Measurements from ENCODE around the gene HHIPL1. TPM values are rescaled to one million over a fixed set of nuclear protein-coding genes. Genes with fewer than 3 reads are reported as not detected.

HHIPL1 gene
- polyA plus RNA-seq, 2 donors, result 0.14 to 0.28 TPM

DNA sequence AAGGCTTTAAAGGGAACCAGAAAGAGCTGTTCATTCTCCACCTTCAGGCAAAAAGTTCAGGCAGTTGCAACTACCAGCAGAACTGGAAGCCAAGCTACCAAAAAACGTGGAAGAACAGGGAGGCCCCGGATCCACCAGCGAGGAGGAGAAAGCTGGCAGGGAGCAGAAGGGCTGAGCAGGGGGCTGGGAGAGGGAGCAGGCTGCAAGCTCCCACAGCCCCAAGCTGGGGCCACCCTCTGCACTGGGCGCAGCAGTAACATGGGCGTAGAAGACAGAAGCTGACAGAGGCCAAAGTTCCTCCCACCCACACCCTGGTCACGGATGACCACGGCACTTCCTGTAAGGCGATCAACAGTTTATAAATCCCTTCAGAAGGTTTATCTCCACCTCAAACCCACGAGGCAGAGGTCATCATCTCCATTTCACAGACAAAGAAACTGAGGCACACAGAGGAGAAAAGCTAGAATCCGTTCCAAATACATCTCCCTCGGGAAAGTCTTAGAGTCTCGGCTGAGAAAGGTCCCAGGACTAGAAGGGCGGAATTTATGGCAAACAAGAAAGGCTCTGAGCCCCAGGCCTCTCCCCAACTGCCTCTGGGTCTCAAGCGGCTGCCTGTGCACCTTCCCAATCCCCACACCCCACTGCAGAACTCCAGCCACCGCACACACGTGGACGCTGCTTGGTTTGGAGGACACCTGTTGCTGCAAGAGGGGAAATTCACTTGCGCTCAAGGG, 42.7 kb upstream of the HHIPL1 start:
- Histone ChIP-seq H3K4me1 (ENCODE audit: control insufficient read depth in 2 of 2, insufficient read depth in 2 of 2, low read length in 1 of 2) (peaks cover 4 to 30% of the 10 kb centered on the region in 2 donors), H3K27me3 (ENCODE audit: control insufficient read depth in 1 of 2, insufficient read depth in 2 of 2, low read length in 2 of 2) (no peaks in the 10 kb centered on the region), H3K27ac (ENCODE audit: low read depth in 2 of 2, low read length in 1 of 2) (peak overlapping the region; percentile 47 to 79), H3K36me3 (ENCODE audit: control insufficient read depth in 2 of 2, insufficient read depth in 2 of 2, low read length in 1 of 2) (peaks cover 0 to 2% of the 10 kb centered on the region in 2 donors), H3K4me3 (ENCODE audit: low read depth in 1 of 2, low read length in 2 of 2) (peak overlapping the region; percentile 64 to 69), H3K9me3 (ENCODE audit: control insufficient read depth in 2 of 2, insufficient read depth in 1 of 2, low read depth in 1 of 2, low read length in 1 of 2) (no peaks in the 10 kb centered on the region)
- 25 to 30% methylated on average over 18 of the region's 18 CpGs for WGBS, 2 donors

DNA sequence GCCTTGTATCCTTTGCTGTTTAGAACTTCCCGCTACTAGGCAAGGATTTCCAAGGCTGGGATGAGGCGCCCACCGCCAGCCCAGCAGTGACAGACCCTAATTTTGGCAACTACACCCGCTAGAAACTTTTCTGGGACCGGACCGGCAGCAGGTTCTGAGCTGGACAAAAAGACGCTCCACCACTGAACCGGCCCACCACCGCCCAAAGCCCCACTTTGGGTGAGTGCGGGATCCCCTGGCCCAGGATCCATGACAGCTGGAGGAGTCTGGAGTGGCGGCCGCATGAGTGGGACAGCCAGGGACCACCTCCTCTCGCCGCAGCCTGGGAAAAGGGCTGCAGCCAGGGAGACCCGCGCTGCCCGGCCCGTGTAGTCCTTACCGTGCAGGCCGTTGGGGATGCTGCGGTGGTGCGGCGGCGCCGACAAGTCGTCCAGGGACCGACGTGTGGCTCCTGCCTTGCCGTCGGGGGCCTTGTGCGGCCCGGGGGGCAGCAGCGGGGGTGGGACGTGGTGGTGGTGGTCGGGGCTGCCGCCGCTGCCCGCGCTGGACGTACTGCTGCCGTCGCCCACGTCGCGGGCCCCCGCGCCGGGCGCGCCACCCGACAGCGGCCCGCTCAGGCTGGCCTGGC, 42.0 kb upstream of the HHIPL1 start:
- Histone ChIP-seq H3K9me3 (ENCODE audit: control insufficient read depth in 2 of 2, insufficient read depth in 1 of 2, low read depth in 1 of 2, low read length in 1 of 2) (no peaks in the 10 kb centered on the region), H3K36me3 (ENCODE audit: control insufficient read depth in 2 of 2, insufficient read depth in 2 of 2, low read length in 1 of 2) (peaks cover 0 to 2% of the 10 kb centered on the region in 2 donors), H3K4me3 (ENCODE audit: low read depth in 1 of 2, low read length in 2 of 2) (peak overlapping the region; percentile 64 to 69), H3K4me1 (ENCODE audit: control insufficient read depth in 2 of 2, insufficient read depth in 2 of 2, low read length in 1 of 2) (peaks cover 4 to 29% of the 10 kb centered on the region in 2 donors), H3K27me3 (ENCODE audit: control insufficient read depth in 1 of 2, insufficient read depth in 2 of 2, low read length in 2 of 2) (no peaks in the 10 kb centered on the region), H3K27ac (ENCODE audit: low read depth in 2 of 2, low read length in 1 of 2) (peak overlapping the region; percentile 47 to 79)
- 30 to 47% methylated on average over 40 to 53 of the region's 53 CpGs for WGBS, 2 donors

DNA sequence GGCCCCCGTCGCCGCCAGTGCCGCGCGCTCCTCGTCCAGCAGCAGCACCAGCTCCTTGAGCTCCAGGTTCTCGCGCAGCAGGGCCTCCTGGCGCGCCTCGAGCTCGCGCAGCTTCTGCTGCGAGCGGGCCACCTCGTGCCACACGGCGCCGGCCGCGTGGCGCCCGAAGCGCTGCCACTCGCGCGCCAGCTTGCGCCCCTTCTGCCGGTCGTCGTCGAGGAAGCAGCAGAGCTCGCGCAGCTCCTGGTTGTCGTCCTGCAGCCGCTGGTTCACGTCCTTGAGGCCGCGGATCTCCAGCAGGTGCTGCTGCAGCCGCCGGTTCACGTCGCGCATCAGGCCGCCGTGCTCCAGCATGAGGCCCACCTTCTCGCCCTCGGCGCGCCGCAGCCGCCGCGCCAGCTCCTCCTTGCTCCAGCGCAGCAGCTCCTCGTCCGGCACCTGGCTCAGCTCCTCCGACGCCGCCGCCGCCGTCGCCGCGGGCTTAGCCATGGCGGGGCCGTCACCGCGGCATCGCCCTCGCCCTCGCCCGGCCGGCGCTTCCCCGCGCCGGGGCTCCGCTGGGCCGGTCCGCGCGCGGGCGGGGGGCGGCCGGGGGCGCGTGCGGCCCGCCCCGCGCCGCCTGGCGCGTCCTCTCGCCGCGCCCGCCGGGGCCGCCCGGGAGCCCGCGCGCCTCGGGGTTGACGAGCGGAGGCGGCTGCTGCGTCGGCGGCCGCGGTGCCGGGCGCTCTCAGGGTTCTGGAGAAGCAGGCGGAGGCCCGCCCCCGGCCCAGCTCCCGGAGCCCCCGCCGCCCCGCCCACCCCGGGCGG, 41.3 kb upstream of the HHIPL1 start, which contains the start of gene CCDC85C:
Gene CCDC85C (minus strand): TSS at position 737 of the 807 bp plus-strand sequence. CDS start 248 bp downstream, at position 489.
- Histone ChIP-seq H3K27ac (ENCODE audit: low read depth in 2 of 2, low read length in 1 of 2) (peak within 1 kb of the TSS; percentile 92 to 96), H3K9me3 (ENCODE audit: control insufficient read depth in 2 of 2, insufficient read depth in 1 of 2, low read depth in 1 of 2, low read length in 1 of 2) (no peaks in the 10 kb centered on the region), H3K27me3 (ENCODE audit: control insufficient read depth in 1 of 2, insufficient read depth in 2 of 2, low read length in 2 of 2) (no peaks in the 10 kb centered on the region), H3K4me3 (ENCODE audit: low read depth in 1 of 2, low read length in 2 of 2) (peak within 1 kb of the TSS; percentile 69), H3K4me1 (ENCODE audit: control insufficient read depth in 2 of 2, insufficient read depth in 2 of 2, low read length in 1 of 2) (peaks cover 4 to 27% of the 10 kb centered on the region in 2 donors), H3K36me3 (ENCODE audit: control insufficient read depth in 2 of 2, insufficient read depth in 2 of 2, low read length in 1 of 2) (peaks cover 0 to 2% of the 10 kb centered on the region in 2 donors)
- WGBS, 2 donors, result 4 to 7% methylated on average over 60 to 128 of the region's 128 CpGs

DNA sequence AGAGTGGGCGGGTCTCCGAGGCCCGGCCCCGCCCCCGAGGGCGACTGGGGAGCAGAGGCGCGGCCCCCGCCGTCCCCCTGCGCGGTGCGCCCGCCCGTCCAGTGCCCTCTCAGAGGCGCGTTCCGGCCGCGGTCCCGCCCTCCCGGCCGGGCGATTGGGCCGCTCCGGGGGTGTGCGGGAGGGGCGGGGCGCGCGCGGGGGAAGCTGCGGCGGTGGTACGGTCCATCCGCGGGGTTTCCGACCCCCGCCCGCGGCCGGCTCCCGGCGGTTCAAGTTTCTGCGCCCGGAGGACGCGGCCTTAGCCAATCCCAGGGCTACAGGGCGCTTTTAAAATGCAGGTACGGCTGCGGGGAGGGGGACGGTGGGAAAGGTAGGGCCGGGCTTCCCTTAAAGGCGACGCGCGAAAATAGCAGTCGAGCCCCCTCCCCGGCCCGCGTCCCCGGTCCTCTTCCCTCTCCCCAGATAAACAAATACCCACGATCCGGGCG, 40.6 kb upstream of the HHIPL1 start:
- 0 to 1% methylated on average over 20 to 65 of the region's 65 CpGs for WGBS, 2 donors
- peak overlapping the region; percentile 68 to 69 for H3K4me3 ChIP-seq (ENCODE audit: low read depth in 1 of 2, low read length in 2 of 2)
- H3K27me3 ChIP-seq (ENCODE audit: control insufficient read depth in 1 of 2, insufficient read depth in 2 of 2, low read length in 2 of 2), result no peaks in the 10 kb centered on the region
- H3K4me1 ChIP-seq (ENCODE audit: control insufficient read depth in 2 of 2, insufficient read depth in 2 of 2, low read length in 1 of 2), result peaks cover 4 to 27% of the 10 kb centered on the region in 2 donors
- H3K9me3 ChIP-seq (ENCODE audit: control insufficient read depth in 2 of 2, insufficient read depth in 1 of 2, low read depth in 1 of 2, low read length in 1 of 2), result no peaks in the 10 kb centered on the region
- peaks cover 0 to 2% of the 10 kb centered on the region in 2 donors for H3K36me3 ChIP-seq (ENCODE audit: control insufficient read depth in 2 of 2, insufficient read depth in 2 of 2, low read length in 1 of 2)
- peak overlapping the region; percentile 92 to 96 for H3K27ac ChIP-seq (ENCODE audit: low read depth in 2 of 2, low read length in 1 of 2)

DNA sequence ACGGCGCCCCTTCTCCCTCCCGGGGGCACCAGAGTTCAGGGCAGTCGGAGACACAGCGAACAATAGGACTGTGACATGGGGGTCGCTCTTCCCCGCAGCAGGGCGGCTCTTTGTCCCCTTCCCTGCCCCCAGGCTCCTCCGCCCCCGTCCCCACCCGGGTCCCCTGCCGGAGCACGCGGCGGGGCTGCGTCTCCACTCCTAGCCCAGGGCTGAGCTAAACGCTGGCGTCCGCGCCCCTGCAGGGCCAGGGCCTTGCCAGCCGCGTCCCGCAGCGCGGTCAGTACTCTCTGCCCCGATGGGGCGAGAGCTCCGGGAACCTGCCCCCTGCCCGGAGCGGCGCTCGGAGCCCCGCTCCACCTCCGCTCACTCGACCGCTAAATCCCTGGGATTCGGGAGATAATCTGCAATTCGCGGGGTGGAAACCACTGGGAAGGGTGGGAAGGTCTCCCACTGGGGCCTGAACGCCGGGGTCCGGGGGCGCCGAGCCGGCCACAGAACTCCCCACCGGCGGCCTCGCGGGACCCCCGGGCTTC, 40.1 kb upstream of the HHIPL1 start:
- peaks cover 4 to 26% of the 10 kb centered on the region in 2 donors for H3K4me1 ChIP-seq (ENCODE audit: control insufficient read depth in 2 of 2, insufficient read depth in 2 of 2, low read length in 1 of 2)
- H3K27ac ChIP-seq (ENCODE audit: low read depth in 2 of 2, low read length in 1 of 2), result peak overlapping the region; percentile 92 to 96
- peak overlapping the region; percentile 68 to 69 for H3K4me3 ChIP-seq (ENCODE audit: low read depth in 1 of 2, low read length in 2 of 2)
- 0 to 1% methylated on average over 37 to 50 of the region's 50 CpGs for WGBS, 2 donors
- no peaks in the 10 kb centered on the region for H3K27me3 ChIP-seq (ENCODE audit: control insufficient read depth in 1 of 2, insufficient read depth in 2 of 2, low read length in 2 of 2)
- H3K36me3 ChIP-seq (ENCODE audit: control insufficient read depth in 2 of 2, insufficient read depth in 2 of 2, low read length in 1 of 2), result peaks cover 0 to 2% of the 10 kb centered on the region in 2 donors
- no peaks in the 10 kb centered on the region for H3K9me3 ChIP-seq (ENCODE audit: control insufficient read depth in 2 of 2, insufficient read depth in 1 of 2, low read depth in 1 of 2, low read length in 1 of 2)

DNA sequence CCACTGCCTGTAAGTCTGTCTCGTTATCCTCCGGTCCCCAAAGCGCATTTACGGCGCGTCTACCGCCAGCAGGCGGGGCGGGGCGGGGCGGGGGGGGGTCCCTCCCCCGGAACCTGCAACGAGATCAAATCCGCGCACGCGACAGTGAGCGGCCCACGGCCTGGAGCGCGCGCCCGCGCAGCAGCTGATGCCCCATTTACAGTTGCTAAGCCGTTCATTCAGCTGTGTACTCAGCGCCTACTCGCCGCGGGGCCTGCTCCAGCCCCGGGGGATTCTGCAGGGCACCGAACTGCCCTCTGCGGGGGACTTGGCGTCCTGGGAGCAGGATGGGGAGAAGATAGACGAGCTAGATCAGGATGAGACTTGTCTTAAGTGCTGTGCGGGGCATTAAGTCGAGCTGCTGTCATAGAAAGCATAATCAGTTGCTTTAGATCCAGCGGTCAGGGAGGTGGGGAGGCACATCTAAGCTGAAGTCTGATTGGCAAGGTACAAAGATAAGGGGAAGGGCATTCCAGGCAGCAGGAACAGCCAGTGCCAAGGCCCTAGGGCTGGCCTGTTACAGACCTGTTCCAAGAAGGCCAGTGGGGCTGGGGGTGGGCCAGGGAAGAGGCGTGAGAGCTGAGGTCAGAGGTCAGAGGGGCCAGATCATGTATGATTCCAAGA, 39.5 kb upstream of the HHIPL1 start:
- H3K36me3 ChIP-seq (ENCODE audit: control insufficient read depth in 2 of 2, insufficient read depth in 2 of 2, low read length in 1 of 2), result no peaks in the 10 kb centered on the region
- no peaks in the 10 kb centered on the region for H3K9me3 ChIP-seq (ENCODE audit: control insufficient read depth in 2 of 2, insufficient read depth in 1 of 2, low read depth in 1 of 2, low read length in 1 of 2)
- peaks cover 4 to 22% of the 10 kb centered on the region in 2 donors for H3K4me1 ChIP-seq (ENCODE audit: control insufficient read depth in 2 of 2, insufficient read depth in 2 of 2, low read length in 1 of 2)
- peak overlapping the region; percentile 92 to 96 for H3K27ac ChIP-seq (ENCODE audit: low read depth in 2 of 2, low read length in 1 of 2)
- H3K4me3 ChIP-seq (ENCODE audit: low read depth in 1 of 2, low read length in 2 of 2), result peak overlapping the region; percentile 68 to 69
- 2 to 4% methylated on average over 33 to 38 of the region's 38 CpGs for WGBS, 2 donors
- H3K27me3 ChIP-seq (ENCODE audit: control insufficient read depth in 1 of 2, insufficient read depth in 2 of 2, low read length in 2 of 2), result no peaks in the 10 kb centered on the region

DNA sequence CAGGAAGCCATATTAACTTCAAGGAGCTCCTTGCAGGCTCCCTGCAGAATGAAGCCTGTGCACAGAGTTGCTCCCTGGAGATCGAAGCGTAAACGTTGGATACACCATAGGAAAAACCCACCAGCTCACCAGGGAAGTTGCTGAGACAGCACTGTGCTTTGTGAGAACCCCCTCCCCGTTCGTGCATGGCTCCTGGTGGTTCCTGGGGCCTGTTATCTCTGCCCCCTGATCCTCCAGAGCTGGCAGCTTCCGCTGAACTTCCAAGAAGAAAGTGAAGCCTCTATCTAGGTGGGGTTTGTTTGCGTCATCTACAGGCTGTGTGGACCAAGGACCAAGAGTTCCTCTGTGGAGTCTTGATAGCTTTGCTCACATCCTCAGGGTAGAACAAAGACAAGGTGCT, 38.6 kb upstream of the HHIPL1 start:
- 72 to 88% methylated on average over 7 of the region's 7 CpGs for WGBS, 2 donors
- H3K9me3 ChIP-seq (ENCODE audit: control insufficient read depth in 2 of 2, insufficient read depth in 1 of 2, low read depth in 1 of 2, low read length in 1 of 2), result no peaks in the 10 kb centered on the region
- no peak overlapping the region for H3K4me3 ChIP-seq (ENCODE audit: low read depth in 1 of 2, low read length in 2 of 2)
- H3K36me3 ChIP-seq (ENCODE audit: control insufficient read depth in 2 of 2, insufficient read depth in 2 of 2, low read length in 1 of 2), result no peaks in the 10 kb centered on the region
- H3K4me1 ChIP-seq (ENCODE audit: control insufficient read depth in 2 of 2, insufficient read depth in 2 of 2, low read length in 1 of 2), result peaks cover 4 to 18% of the 10 kb centered on the region in 2 donors
- H3K27ac ChIP-seq (ENCODE audit: low read depth in 2 of 2, low read length in 1 of 2), result no peak overlapping the region
- H3K27me3 ChIP-seq (ENCODE audit: control insufficient read depth in 1 of 2, insufficient read depth in 2 of 2, low read length in 2 of 2), result no peaks in the 10 kb centered on the region

DNA sequence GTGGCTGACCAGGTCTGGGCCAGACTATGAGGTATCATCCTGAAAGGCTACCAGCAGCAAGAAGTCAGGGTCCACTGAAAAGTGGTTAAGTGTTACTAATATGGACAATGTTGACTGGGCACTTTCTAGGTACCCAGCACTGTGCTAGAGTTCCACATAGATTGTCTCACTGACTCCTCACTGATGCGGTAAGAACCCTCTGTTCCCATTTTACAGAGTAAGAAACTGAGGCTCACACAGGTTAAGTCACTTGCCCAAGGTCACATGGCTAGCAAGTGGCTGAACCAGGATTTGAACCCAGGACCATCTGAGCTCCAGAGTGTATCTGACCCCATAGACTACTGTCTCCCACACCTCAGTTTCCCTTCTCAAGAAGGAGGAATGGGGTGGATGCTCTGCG, 36.3 kb upstream of the HHIPL1 start:
- no peaks in the 10 kb centered on the region for H3K9me3 ChIP-seq (ENCODE audit: control insufficient read depth in 2 of 2, insufficient read depth in 1 of 2, low read depth in 1 of 2, low read length in 1 of 2)
- WGBS, 2 donors, result 97 to 100% methylated on average over 2 of the region's 2 CpGs
- no peaks in the 10 kb centered on the region for H3K27me3 ChIP-seq (ENCODE audit: control insufficient read depth in 1 of 2, insufficient read depth in 2 of 2, low read length in 2 of 2)
- H3K4me3 ChIP-seq (ENCODE audit: low read depth in 1 of 2, low read length in 2 of 2), result no peak overlapping the region
- no peak overlapping the region for H3K27ac ChIP-seq (ENCODE audit: low read depth in 2 of 2, low read length in 1 of 2)
- H3K4me1 ChIP-seq (ENCODE audit: control insufficient read depth in 2 of 2, insufficient read depth in 2 of 2, low read length in 1 of 2), result peaks cover 6 to 12% of the 10 kb centered on the region in 2 donors
- H3K36me3 ChIP-seq (ENCODE audit: control insufficient read depth in 2 of 2, insufficient read depth in 2 of 2, low read length in 1 of 2), result no peaks in the 10 kb centered on the region
